Measurements from ENCODE around the gene IGHMBP2.

- TF ChIP-seq, protein P1, sequence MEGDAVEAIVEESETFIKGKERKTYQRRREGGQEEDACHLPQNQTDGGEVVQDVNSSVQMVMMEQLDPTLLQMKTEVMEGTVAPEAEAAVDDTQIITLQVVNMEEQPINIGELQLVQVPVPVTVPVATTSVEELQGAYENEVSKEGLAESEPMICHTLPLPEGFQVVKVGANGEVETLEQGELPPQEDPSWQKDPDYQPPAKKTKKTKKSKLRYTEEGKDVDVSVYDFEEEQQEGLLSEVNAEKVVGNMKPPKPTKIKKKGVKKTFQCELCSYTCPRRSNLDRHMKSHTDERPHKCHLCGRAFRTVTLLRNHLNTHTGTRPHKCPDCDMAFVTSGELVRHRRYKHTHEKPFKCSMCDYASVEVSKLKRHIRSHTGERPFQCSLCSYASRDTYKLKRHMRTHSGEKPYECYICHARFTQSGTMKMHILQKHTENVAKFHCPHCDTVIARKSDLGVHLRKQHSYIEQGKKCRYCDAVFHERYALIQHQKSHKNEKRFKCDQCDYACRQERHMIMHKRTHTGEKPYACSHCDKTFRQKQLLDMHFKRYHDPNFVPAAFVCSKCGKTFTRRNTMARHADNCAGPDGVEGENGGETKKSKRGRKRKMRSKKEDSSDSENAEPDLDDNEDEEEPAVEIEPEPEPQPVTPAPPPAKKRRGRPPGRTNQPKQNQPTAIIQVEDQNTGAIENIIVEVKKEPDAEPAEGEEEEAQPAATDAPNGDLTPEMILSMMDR (conservative IDR thresholded peaks at IDR 0.05; ENCODE audit: low read length): peak; percentile 65
- TF ChIP-seq EZH2phosphoT487 (IDR thresholded peaks at IDR 0.05; ENCODE audit: borderline replicate concordance, low read depth, low read length): no peak
Measured at GRCh38 chr11:68950270-68950669, 46.6 kb downstream of the IGHMBP2 start.
